ENCODE results near the gene LONP1.

The LONP1 gene

DNA sequence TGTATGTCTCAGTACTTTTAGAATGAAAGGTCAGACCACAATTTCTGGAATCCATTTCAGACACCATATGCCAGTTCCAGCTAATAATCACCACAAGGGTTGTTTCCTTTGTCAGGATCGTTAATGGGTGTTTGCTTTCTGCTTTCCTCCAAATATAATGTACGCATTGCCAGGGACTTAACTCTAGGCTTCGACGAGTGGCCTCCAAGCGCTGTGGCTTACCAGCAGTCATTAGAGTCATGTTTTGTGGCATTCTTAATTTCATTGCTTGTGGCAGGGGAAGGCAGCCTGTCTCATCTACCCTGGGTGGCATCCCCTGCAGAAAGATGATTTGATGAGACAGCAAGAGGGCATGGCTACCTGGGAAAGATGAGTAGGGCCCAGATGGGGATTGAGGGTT is 74.5 kb downstream of the LONP1 start:
- DNase-seq (ENCODE audit: low read depth in 2 of 2): no peak
- H3K4me3 ChIP-seq (replicated peaks in 1 of 2; ENCODE audit: low read depth in 2 of 2, low read length in 2 of 2): no peak overlapping the region
- no peak for TF ChIP-seq CTCF (IDR thresholded peaks at IDR 0.05; ENCODE audit: low read depth, low read length)

- no peak for TF ChIP-seq CTCF (IDR thresholded peaks at IDR 0.05; ENCODE audit: low read depth, low read length)
- DNase-seq (ENCODE audit: low read depth in 2 of 2): peak in 1 of 2 donors; percentile 32
- H3K4me3 ChIP-seq (replicated peaks in 1 of 2; ENCODE audit: low read depth in 2 of 2, low read length in 2 of 2): no peak overlapping the region
Measured at GRCh38 chr19:5644037-5644436, 75.9 kb downstream of the LONP1 start.

DNA sequence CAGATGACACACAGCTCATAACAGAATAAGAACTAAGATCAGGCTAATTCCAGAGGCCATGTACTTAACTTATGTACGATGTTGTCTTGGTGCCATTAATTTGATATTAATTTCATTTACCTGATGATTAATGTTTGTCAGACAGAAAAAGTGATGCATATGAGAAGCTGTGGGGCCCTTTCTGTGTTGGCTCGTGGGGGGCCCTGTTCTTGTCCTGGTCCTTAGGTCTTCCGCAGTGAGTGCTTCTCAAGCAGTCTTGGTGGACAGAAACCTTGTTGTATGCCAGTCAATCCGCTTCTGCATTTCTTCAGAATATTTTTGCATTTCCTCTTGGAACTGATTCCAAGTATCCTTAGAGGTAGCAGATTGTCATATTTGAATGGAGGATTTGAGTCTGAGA is 76.9 kb downstream of the LONP1 start:
- TF ChIP-seq CTCF (IDR thresholded peaks at IDR 0.05; ENCODE audit: low read depth, low read length): no peak

GRCh38 chr19:5642204-5642603 is 77.7 kb downstream of the LONP1 start:
- no peak for TF ChIP-seq CTCF (IDR thresholded peaks at IDR 0.05; ENCODE audit: low read depth, low read length)
- DNase-seq (ENCODE audit: low read depth in 2 of 2): no peak

More for the DNA sequence above, 76.9 kb downstream of the LONP1 start:
- DNase-seq (ENCODE audit: low read depth in 2 of 2): no peak
- H3K4me3 ChIP-seq (replicated peaks in 1 of 2; ENCODE audit: low read depth in 2 of 2, low read length in 2 of 2): no peak overlapping the region

More at GRCh38 chr19:5642204-5642603, 77.7 kb downstream of the LONP1 start:
- no peak overlapping the region for H3K4me3 ChIP-seq (replicated peaks in 1 of 2; ENCODE audit: low read depth in 2 of 2, low read length in 2 of 2)

Measured in cardiac fibroblast (primary cell).